ENCODE measurements around the gene SMYD5.

Gene SMYD5

DNA sequence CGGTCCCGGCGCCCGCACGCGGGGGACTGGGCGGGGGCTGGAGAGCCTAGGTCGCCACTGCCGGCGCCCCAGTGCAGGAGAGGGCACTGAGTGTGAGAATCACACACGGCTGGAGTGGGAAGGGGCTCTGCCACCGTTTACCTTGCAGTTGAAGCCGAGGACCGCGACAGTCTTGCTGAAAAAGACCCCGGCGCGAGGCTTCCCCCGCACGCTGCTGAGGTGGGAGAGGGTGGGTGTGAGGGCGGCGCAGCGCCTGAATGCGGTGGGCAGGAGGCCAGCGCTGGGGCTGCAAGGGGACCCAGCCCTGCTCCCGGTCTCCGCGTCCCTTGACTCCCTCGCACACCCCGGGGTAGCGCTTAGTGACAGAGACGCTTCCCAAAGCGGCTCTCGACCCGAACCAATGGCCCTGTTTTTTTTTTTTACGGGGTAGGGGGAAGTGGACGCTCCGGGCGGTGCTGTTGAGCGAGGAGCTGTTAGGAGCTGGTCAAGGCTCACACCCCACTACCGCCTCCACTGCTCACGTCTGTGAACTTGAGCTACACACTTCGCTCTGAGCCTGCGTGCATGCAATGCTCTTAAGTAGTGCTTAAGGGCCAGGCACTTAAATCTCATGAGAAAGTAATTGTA, 10.9 kb upstream of the SMYD5 start:
- peak overlapping the region; percentile 37 for H3K4me3 ChIP-seq (ENCODE audit: low read depth, low read length)

GRCh38 chr2:73205611-73206010, 8.4 kb upstream of the SMYD5 start:
- no peak overlapping the region for H3K4me3 ChIP-seq (ENCODE audit: low read depth, low read length)

DNA sequence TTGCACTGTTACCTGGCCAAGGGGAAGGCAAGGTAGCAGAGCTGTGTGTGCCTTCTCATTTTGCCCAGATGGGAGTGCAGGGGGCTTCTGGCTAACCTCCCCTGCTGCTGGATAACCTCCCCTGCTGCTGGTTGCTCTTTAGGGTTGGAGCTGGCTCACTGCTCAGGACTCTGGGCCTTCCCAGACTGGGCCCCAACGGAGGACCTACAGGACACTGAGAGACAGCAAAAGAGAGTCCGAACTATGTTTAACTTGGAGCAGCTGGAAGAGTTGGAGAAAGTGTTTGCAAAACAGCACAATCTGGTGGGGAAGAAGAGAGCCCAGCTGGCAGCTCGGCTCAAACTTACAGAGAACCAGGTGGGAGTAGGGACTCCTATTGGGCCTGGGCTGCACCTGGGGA, 5.8 kb upstream of the SMYD5 start:
- H3K4me3 ChIP-seq (ENCODE audit: low read depth, low read length) = no peak overlapping the region

- H3K4me3 ChIP-seq (ENCODE audit: low read depth, low read length) = no peak overlapping the region
Measured at GRCh38 chr2:73210019-73210418, 4.0 kb upstream of the SMYD5 start.

DNA sequence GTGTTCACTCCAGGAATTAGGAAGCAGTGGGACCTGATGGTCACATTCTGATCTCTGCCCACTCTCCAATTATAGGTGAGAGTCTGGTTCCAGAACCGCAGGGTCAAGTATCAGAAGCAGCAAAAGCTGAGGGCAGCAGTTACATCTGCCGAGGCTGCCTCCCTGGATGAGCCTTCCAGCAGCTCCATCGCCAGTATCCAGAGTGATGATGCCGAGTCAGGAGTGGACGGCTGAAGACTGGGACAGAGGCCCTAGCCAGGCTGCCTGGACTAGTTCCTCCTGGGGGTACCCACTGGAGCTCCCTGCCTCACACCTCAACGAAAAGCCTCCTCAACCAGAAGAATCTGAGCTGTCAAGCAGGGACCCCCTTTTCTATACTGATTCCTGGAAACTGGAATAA, 3.3 kb upstream of the SMYD5 start:
- no peak overlapping the region for H3K4me3 ChIP-seq (ENCODE audit: low read depth, low read length)

- no peak overlapping the region for H3K4me3 ChIP-seq (ENCODE audit: low read depth, low read length)
Measured at GRCh38 chr2:73212098-73212447, 2.0 kb upstream of the SMYD5 start.

DNA sequence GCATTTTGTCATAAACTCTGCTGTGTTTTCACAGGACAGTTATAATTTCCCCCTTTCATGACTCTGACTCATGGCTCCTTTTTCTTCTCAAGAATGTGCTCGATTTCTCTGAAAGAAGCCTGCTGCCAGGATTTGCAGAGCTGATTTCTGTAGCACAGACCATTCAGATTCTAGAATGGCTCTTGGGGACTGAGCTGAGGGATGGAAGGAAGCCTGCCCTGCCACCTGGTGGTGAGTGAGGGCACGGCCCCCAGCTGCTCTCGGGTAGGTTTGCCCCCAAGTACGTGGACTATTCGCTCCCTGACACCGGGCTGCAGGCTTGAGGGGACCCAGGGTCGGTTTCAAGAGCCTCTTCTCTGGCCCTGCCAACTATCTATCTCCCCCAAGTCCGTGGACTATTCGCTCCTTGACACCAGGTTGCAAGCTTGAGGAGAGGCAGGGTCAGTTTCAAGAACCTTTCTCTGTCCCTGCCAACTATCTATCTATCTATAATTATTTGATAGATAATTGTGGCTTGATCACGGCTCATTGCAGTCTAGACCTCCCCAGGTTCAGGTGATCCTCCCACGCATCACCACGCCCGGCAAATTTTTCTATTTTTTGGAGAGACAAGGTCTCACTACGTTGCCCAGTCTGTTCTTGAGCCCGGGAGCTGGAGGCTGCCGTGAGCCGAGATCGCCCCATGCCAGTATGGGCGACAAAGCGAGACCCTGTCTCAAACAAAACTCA, 1.4 kb upstream of the SMYD5 start:
- no peak overlapping the region for H3K4me3 ChIP-seq (ENCODE audit: low read depth, low read length)

DNA sequence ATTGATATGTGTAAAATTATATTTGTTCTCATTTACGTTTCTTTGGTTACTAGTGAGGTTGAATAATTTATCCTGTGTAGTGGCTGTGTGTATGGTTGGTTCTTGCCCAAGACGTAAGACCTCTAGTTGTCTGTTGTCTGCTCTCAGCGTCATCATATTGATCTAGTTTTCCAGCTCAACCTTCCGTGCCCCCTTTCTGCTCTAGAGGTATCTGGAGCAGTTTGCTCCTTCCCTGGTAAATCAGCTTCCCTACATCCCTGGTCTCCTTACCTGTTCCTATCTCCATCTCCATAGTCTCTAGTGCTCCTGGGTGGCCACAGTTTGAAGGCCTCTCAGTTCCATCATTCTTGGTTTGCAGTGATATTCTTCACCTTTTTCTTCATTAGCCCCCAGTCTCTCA, 1.2 kb downstream of the SMYD5 start:
- peak overlapping the region; percentile 86 for H3K4me3 ChIP-seq (ENCODE audit: low read depth, low read length)

DNA sequence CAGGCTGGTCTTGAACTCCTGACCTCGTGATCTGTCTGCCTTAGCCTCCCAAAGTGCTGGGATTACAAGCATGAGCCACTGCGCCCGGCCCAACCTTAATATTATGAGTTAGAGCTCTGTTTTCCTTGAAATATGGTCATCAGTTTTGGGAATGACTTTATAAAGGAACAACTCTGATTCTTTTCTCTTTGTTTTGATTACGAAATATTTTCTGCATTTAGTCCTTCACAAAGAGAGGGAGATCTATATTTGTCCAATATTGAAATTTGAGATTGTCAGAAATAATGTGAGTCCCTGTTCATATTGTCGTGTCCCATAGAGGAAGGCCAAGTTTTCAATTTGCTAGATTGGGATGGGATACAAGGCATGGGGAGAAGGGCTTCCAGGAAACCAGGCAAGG, 3.1 kb downstream of the SMYD5 start:
- no peak overlapping the region for H3K4me3 ChIP-seq (ENCODE audit: low read depth, low read length)

GRCh38 chr2:73217826-73218225, 3.8 kb downstream of the SMYD5 start:
- no peak overlapping the region for H3K4me3 ChIP-seq (ENCODE audit: low read depth, low read length)

- no peak overlapping the region for H3K4me3 ChIP-seq (ENCODE audit: low read depth, low read length)
Measured at GRCh38 chr2:73218298-73218697, 4.3 kb downstream of the SMYD5 start.

- H3K4me3 ChIP-seq (ENCODE audit: low read depth, low read length) = no peak overlapping the region
Measured at GRCh38 chr2:73223821-73224220, 9.8 kb downstream of the SMYD5 start.

DNA sequence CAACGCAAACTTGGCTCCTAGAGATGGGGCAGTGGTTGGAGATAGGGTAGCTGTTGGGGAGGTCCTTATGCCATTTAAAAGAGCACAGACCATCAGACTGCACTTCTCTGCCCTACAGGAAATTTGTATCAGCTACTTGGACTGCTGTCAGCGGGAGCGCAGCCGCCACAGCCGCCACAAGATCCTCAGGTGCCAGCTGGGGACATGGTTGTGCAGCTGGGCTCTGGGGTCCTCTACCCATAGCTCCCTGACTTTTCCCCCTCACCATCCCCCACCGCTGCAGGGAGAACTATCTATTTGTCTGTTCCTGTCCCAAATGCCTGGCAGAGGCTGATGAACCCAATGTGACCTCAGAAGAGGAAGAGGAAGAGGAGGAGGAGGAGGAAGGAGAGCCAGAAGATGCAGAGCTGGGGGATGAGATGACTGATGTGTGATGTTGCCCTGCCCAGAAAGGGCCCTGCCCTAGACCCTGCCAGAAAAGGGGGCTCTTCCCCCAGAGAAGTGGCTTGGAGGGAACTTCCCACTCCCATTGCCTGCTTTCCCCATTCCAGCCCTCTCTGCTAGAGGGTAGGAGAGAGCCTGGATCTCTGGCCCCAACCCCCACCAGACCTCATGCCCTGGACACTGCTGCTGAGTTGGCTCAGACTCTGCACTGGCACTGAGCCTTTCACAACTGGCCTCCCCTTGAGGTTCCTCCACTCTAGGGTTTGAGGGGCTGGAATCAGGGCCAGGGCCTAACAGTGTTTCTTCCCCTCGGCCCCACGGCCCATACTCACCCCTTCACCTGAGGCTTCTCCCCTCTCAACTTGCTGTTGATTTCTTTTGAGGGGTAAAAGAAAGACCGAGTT, 11.7 kb downstream of the SMYD5 start:
- no peak overlapping the region for H3K4me3 ChIP-seq (ENCODE audit: low read depth, low read length)

- no peak overlapping the region for H3K4me3 ChIP-seq (ENCODE audit: low read depth, low read length)
Measured at GRCh38 chr2:73227086-73227485, 13.0 kb downstream of the SMYD5 start.

- H3K4me3 ChIP-seq (ENCODE audit: low read depth, low read length) = no peak overlapping the region
Measured at GRCh38 chr2:73228631-73229030, 14.6 kb downstream of the SMYD5 start.

DNA sequence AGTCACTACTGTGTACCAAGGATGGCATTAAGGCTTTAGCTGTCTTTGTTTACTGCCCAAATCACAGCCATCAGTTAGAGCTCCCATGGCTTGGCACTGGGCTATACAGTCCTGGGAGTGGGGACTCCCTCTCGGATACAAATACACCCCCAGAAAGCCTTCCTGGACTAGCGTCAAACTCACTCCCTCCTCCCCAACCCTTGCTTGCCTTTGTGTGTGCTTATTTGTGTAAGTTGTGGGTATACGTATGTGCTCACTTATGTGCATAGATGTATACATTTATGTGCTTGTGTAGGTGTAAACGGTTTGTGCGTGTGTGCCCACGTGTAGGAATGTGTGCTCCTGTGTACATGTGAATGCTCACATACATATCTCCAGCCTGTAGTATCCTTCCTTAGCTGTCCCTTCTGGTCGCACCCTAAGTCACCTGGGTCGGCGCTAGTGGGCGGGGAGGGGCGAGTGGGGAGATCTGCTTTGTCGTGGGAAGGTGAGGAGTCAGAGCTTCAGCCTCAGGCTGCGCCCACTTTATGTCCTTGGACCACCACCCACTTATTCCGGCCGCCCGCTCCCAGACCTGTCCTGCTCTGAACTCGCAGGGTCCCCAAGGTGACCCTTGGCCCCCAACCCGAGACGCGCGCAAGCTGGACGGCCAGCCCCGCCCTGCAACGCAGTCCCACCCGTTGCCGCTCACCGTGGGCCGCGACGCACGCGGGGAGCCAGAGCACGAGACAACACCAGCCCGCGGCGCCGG, 18.5 kb downstream of the SMYD5 start:
- H3K4me3 ChIP-seq (ENCODE audit: low read depth, low read length) = peak overlapping the region; percentile 66

- peak within 1 kb of the TSS; percentile 95 for H3K4me3 ChIP-seq (ENCODE audit: low read depth, low read length)
Measured at GRCh38 chr2:73233154-73233931, 19.3 kb downstream of the SMYD5 start, which contains the start of gene PRADC1. TSS of gene PRADC1 (minus strand) at chr2:73233239. CDS start at chr2:73233160, 79 bp downstream.

- H3K4me3 ChIP-seq (ENCODE audit: low read depth, low read length) = peak within 1 kb of the TSS; percentile 95
Measured at GRCh38 chr2:73233932-73234832, 20.1 kb downstream of the SMYD5 start, which contains the start of gene CCT7. TSS of gene CCT7 (plus strand) at chr2:73234308. CDS start at chr2:73234379, 71 bp downstream.

- H3K4me3 ChIP-seq (ENCODE audit: low read depth, low read length) = peak overlapping the region; percentile 95
Measured at GRCh38 chr2:73235315-73236028, 21.4 kb downstream of the SMYD5 start.

All from iPS-11a (cell line).